IPS DF 4.7 (cell line): ENCODE results near the gene FBXW8.

Experiments used
- DNase-seq: peaks from one replicate; pipeline ENCODE4 v3.0.0-alpha.2; 2013; ENCODE audit warnings: low spot score; ENCODE audit errors: extremely low read depth

Gene FBXW8

DNA sequence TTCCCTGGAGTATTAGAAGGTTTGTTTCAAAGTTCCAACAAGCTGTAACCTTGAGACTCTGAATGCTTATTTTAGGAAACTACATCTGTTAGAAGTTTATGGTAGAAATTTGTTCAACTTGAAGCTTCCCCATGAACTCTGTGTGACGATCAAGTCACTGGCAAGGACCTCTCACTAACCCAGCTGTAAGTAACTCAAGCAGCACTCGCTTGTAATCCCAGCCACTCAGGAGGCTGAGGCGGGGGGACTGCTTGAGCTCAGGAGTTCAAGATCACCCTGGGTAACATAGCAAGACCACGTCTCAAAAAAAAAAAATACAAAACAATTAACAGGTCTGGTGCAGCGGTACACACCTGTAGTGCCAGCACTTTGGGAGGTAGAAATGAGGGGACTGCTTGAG is 162.9 kb downstream of the FBXW8 start:
- DNase-seq: no peak

DNA sequence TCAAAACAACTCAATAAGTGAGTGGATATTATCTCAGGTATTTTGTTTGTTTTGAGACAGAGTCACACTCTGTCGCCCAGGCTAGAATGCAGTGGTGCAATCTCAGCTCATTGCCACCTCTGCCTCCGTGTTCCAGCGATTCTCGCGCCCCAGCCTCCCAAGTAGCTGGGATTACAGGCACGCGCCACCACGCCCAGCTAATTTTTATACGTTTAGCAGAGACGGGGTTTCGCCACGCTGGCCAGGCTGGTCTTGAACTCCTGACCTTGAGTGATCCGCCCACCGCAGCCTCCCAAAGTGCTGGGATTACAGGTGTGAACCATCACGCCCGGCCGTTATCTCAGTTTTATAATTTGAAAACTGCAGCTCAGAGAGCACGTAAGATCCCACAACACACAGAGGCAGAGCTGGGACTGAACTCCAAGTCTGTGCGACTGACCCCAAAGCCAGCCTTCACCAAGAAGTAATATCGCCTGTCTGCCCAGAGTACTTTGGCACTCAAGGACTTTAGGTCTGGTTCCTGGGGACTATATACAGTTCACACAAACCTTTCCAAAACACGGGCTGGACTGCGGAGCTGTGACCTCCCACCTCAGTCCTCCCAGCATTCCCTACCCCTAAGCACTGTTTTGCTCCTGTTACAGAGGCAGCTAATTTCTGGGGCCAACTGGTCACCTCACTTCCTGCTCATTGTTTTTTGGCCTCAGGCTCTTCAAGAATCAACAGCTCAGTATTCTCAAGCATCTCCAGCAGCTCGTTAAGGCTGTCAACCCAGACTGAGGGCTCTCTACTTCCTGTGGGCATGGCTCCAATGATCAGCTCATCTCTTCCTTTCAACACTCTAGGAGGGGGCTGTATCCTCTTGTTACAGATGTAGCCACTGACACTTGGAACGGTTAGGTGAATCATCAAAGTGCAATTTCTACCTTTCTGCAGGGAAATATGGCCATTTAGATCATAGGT is 165.9 kb downstream of the FBXW8 start:
- no peak for DNase-seq

DNA sequence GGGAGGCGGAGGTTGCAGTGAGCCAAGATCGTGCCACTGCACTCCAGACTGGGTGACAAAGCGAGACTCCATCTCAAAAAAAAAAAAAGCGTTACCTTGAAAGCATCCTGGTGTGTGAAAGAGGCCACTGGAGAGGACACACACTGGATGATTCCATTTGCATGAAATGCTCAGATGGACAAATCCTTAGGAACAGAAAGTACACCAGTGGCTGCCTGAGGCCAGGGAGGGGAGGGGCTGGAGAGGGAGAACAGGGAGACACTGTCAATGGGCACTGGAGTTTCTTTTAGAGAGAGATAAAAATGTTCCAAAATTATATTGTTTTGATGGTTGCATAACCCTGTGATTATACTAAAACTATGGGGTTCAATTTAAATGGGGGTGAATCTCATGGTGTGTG is 168.7 kb downstream of the FBXW8 start:
- no peak for DNase-seq

DNA sequence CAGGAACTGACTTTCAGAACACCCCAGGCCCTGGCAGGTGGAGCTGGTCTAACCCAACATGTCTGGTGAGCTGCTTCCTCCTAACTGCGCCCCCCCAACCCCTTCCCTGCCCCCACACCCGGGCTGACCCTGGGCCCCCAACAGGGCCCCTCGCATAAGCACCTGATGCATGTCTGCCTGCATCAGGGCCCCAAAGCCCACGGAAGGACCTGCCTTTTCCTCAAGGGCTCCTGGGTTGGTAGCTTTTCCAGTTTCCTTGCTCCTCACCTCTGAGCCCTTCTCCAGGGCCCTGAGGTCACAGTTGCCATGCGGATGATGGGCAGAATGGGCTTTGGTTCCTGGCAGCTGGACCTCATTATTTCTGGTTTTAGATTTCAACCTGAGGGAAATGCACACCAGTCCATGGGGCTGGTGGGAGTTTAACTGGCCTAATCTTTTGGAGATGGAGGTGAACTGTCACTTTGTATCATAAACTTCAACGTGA is 170.0 kb downstream of the FBXW8 start:
- no peak for DNase-seq
